AG09319 (cell line): ENCODE data around the gene SLC6A12.

Experiments used
- DNase-seq: peaks from one replicate; pipeline ENCODE4 v3.0.0-alpha.2; 2010; ENCODE audit warnings: low read depth; ENCODE audit errors: extremely low read depth
- CTCF ChIP-seq: IDR thresholded peaks from 2 replicates; pipeline ENCODE4 v1.5.1; 2011; ENCODE audit warnings: low read depth, mild to moderate bottlenecking, inconsistent platforms, low read length, moderate library complexity

The SLC6A12 gene

GRCh38 chr12:203462-204260, 10.3 kb downstream of the SLC6A12 start:
- no peak for TF ChIP-seq CTCF
- no peak for DNase-seq

- no peak for TF ChIP-seq CTCF
- DNase-seq: no peak
Measured at GRCh38 chr12:203074-203461, 10.9 kb downstream of the SLC6A12 start.

- DNase-seq: no peak
- no peak for TF ChIP-seq CTCF
Measured at GRCh38 chr12:202081-202731, 11.8 kb downstream of the SLC6A12 start.

- no peak for DNase-seq
- TF ChIP-seq CTCF: no peak
Measured at GRCh38 chr12:201361-201760, 12.6 kb downstream of the SLC6A12 start.

- no peak for TF ChIP-seq CTCF
- DNase-seq: no peak
Measured at GRCh38 chr12:198705-199104, 15.3 kb downstream of the SLC6A12 start.

GRCh38 chr12:197911-198695, 15.9 kb downstream of the SLC6A12 start:
- DNase-seq: no peak
- TF ChIP-seq CTCF: no peak

GRCh38 chr12:197347-197746, 16.6 kb downstream of the SLC6A12 start:
- no peak for DNase-seq
- no peak for TF ChIP-seq CTCF
